SH-SY5Y (cell line): ENCODE results near the gene CYP27A1.

Experiments
- GATA2 ChIP-seq: IDR thresholded peaks from 2 replicates; pipeline ENCODE4 v1.6.1; 2011; ENCODE audit warnings: mild to moderate bottlenecking, low read depth, low read length
- GATA3 ChIP-seq: IDR thresholded peaks from 2 replicates; pipeline ENCODE4 v1.6.1; 2011; ENCODE audit warnings: low read depth, mild to moderate bottlenecking, low read length, moderate library complexity

- no peak for TF ChIP-seq GATA2
- no peak for TF ChIP-seq GATA3
Measured at GRCh38 chr2:218792433-218792832, 10.5 kb downstream of the CYP27A1 start.
